Neural cell (in vitro differentiated cells): ENCODE results near the gene MRPL21. TPM values are rescaled to one million over a fixed set of nuclear protein-coding genes. Genes with fewer than 3 reads are reported as not detected.

Experiments used
- H2AFZ ChIP-seq: fragments of 200-600, 300-800 bp; sonication (generic), shearing (Covaris generic); 2 replicates; pipeline ENCODE4 v1.6.0; 2014; ENCODE audit warnings: low read depth, mild to moderate bottlenecking, antibody characterized with exemption, low read length, moderate library complexity
- H3F3A ChIP-seq: fragments of 200-600 bp; shearing (Covaris generic); 2 replicates; pipeline ENCODE4 v1.6.1; 2016; ENCODE audit warnings: mild to moderate bottlenecking, moderate library complexity, mixed read lengths, antibody characterized with exemption, low read length; ENCODE audit not compliant: insufficient read depth, poor library complexity, severe bottlenecking
- H3K27ac ChIP-seq: fragments of 200-600, 300-800 bp; sonication (generic), shearing (Covaris generic); 2 replicates; pipeline ENCODE4 v1.5.1; 2014; ENCODE audit warnings: mild to moderate bottlenecking, low read length, moderate library complexity
- H3K27me3 ChIP-seq: fragments of 300-800, 200-600 bp; sonication (generic), shearing (Covaris generic); 2 replicates; pipeline ENCODE4 v1.6.0; 2014; ENCODE audit warnings: mild to moderate bottlenecking, low read depth, low read length, moderate library complexity; ENCODE audit not compliant: insufficient read depth
- H3K36me3 ChIP-seq: fragments of 300-800, 200-600 bp; sonication (generic), shearing (Covaris generic); 2 replicates; pipeline ENCODE4 v1.5.1; 2014; ENCODE audit warnings: mild to moderate bottlenecking, antibody characterized with exemption, low read length, moderate library complexity; ENCODE audit not compliant: insufficient read depth
- H3K4me2 ChIP-seq: fragments of 300-800, 200-600 bp; sonication (generic), shearing (Covaris generic); 2 replicates; pipeline ENCODE4 v1.6.0; 2014; ENCODE audit warnings: mild to moderate bottlenecking, low read length
- H3K4me3 ChIP-seq: fragments of 300-800, 200-600 bp; sonication (generic), shearing (Covaris generic); 2 replicates; pipeline ENCODE4 v1.5.1; 2014; ENCODE audit warnings: mild to moderate bottlenecking, low read length, moderate library complexity
- H3K79me2 ChIP-seq: fragments of 200-600 bp; shearing (Covaris generic); replicated peaks from 2 replicates; pipeline ENCODE4 v1.6.0; 2014; ENCODE audit warnings: mild to moderate bottlenecking, low read length, moderate library complexity; ENCODE audit not compliant: insufficient read depth
- H3K9ac ChIP-seq: fragments of 300-800, 200-600 bp; sonication (generic), shearing (Covaris generic); 2 replicates; pipeline ENCODE4 v1.6.1; 2016; ENCODE audit warnings: mild to moderate bottlenecking, low read length, mixed read lengths
- H3K9me2 ChIP-seq: fragments of 200-600 bp; shearing (Covaris generic); 2 replicates; pipeline ENCODE4 v1.6.1; 2016; ENCODE audit warnings: mild to moderate bottlenecking, low read length, mixed read lengths; ENCODE audit not compliant: insufficient read depth
- H3K9me3 ChIP-seq: fragments of 200-600, 300-800 bp; sonication (generic), shearing (Covaris generic); 2 replicates; pipeline ENCODE4 v1.6.1; 2016; ENCODE audit warnings: mild to moderate bottlenecking, mixed run types, low read length, moderate library complexity, mixed read lengths
- H4K20me1 ChIP-seq: fragments of 200-600 bp; shearing (Covaris generic); 2 replicates; pipeline ENCODE4 v1.6.1; 2016; ENCODE audit warnings: mild to moderate bottlenecking, mixed run types; ENCODE audit not compliant: insufficient read depth
- EP300 ChIP-seq: fragments of 450-650 bp; conservative IDR thresholded peaks from 2 replicates; pipeline ENCODE4 v1.6.1; 2014; ENCODE audit warnings: antibody characterized with exemption, mild to moderate bottlenecking, moderate library complexity; ENCODE audit not compliant: poor library complexity, severe bottlenecking
- EZH2 ChIP-seq: fragments of 200-600, 300-800 bp; shearing (Covaris generic), sonication (generic); IDR thresholded peaks from 2 replicates; pipeline ENCODE4 v1.6.1; 2014; ENCODE audit warnings: antibody characterized with exemption, low read length, borderline replicate concordance, mild to moderate bottlenecking; ENCODE audit not compliant: insufficient read depth, poor library complexity, severe bottlenecking
- MXI1 ChIP-seq: fragments of 450-650 bp; conservative IDR thresholded peaks from 2 replicates; pipeline ENCODE4 v1.6.1; 2014; ENCODE audit warnings: antibody characterized with exemption, mild to moderate bottlenecking; ENCODE audit not compliant: poor library complexity, severe bottlenecking
- POLR2AphosphoS5 ChIP-seq: IDR thresholded peaks from 2 replicates; pipeline ENCODE4 v1.6.1; 2012
- RAD21 ChIP-seq: fragments of 450-650 bp; conservative IDR thresholded peaks from 2 replicates; pipeline ENCODE4 v1.6.1; 2014; ENCODE audit warnings: antibody characterized with exemption, mild to moderate bottlenecking, moderate library complexity
- SMC3 ChIP-seq: fragments of 450-650 bp; conservative IDR thresholded peaks from 2 replicates; pipeline ENCODE4 v1.6.1; 2014; ENCODE audit warnings: antibody characterized with exemption, mild to moderate bottlenecking, moderate library complexity; ENCODE audit not compliant: poor library complexity
- TAF1 ChIP-seq: IDR thresholded peaks from 2 replicates; pipeline ENCODE4 v1.6.1; 2012; ENCODE audit warnings: low read depth
- polyA plus RNA-seq: library from polyadenylated mRNA; depleted of rRNA; stranded (reverse); fragments of >200 nt; gene quantifications from 2 replicates; pipeline ENCODE4 v1.2.3, GENCODE V29; 2014
- TF ChIP-seq, protein P1 (sequence below): fragments of 450-650 bp; IDR thresholded peaks from 2 replicates; pipeline ENCODE4 v1.5.1; 2014; ENCODE audit warnings: antibody characterized with exemption, mild to moderate bottlenecking, moderate library complexity; ENCODE audit not compliant: poor library complexity, severe bottlenecking
- TF ChIP-seq, protein P2 (sequence below): IDR thresholded peaks from 2 replicates; pipeline ENCODE4 v1.6.1; 2012; ENCODE audit warnings: borderline replicate concordance

Gene MRPL21
- polyA plus RNA-seq, 1 donor from 2014 or later, result 139 TPM

DNA sequence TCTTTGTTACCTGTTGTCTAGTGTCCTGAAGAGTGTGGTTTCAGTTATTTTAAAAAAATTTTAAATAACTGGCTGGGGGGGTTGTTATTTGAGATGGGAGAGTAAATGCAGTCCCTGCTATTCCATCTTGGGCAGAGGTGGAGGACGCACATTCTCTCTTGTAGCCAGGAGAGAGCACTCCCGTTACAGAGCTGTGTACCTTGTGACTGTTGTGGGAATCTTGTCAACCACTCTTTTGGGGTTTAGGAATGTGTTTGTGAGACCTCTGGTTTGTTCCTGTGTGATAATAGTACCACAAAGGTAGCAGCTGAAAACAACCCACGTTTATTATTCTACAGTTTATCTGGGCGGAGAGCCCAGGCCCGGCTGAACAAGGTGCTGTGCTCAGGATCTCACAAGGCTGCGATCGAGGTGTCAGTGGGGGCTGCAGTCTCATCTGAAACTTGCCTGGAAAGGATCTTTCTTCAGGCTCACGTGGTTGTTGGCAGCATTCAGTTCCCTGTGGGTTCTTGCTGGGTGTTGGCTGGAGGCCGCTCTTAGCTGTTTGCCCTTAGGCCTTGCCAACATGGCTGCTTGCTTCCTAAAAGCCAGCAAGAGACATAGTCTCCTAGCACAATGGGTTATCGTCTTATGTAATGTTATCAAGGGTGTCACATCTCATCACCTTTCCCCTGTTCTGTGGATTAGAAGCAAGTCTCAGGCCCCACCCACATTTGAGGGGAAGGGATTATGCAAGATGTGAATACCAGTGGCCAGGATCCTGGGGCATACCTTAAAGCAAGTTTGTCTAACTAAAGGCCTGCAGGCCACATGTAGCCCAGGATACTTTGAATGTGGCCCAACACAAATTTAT is 20.7 kb upstream of the MRPL21 start:
- TF ChIP-seq SMC3, result no peak
- TF ChIP-seq TAF1, result no peak
- TF ChIP-seq, protein P1, sequence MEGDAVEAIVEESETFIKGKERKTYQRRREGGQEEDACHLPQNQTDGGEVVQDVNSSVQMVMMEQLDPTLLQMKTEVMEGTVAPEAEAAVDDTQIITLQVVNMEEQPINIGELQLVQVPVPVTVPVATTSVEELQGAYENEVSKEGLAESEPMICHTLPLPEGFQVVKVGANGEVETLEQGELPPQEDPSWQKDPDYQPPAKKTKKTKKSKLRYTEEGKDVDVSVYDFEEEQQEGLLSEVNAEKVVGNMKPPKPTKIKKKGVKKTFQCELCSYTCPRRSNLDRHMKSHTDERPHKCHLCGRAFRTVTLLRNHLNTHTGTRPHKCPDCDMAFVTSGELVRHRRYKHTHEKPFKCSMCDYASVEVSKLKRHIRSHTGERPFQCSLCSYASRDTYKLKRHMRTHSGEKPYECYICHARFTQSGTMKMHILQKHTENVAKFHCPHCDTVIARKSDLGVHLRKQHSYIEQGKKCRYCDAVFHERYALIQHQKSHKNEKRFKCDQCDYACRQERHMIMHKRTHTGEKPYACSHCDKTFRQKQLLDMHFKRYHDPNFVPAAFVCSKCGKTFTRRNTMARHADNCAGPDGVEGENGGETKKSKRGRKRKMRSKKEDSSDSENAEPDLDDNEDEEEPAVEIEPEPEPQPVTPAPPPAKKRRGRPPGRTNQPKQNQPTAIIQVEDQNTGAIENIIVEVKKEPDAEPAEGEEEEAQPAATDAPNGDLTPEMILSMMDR, result no peak
- TF ChIP-seq EP300, result no peak
- TF ChIP-seq, protein P2, sequence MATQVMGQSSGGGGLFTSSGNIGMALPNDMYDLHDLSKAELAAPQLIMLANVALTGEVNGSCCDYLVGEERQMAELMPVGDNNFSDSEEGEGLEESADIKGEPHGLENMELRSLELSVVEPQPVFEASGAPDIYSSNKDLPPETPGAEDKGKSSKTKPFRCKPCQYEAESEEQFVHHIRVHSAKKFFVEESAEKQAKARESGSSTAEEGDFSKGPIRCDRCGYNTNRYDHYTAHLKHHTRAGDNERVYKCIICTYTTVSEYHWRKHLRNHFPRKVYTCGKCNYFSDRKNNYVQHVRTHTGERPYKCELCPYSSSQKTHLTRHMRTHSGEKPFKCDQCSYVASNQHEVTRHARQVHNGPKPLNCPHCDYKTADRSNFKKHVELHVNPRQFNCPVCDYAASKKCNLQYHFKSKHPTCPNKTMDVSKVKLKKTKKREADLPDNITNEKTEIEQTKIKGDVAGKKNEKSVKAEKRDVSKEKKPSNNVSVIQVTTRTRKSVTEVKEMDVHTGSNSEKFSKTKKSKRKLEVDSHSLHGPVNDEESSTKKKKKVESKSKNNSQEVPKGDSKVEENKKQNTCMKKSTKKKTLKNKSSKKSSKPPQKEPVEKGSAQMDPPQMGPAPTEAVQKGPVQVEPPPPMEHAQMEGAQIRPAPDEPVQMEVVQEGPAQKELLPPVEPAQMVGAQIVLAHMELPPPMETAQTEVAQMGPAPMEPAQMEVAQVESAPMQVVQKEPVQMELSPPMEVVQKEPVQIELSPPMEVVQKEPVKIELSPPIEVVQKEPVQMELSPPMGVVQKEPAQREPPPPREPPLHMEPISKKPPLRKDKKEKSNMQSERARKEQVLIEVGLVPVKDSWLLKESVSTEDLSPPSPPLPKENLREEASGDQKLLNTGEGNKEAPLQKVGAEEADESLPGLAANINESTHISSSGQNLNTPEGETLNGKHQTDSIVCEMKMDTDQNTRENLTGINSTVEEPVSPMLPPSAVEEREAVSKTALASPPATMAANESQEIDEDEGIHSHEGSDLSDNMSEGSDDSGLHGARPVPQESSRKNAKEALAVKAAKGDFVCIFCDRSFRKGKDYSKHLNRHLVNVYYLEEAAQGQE, result no peak
- TF ChIP-seq EZH2, result no peak
- no peak for TF ChIP-seq RAD21
- no peak for TF ChIP-seq POLR2AphosphoS5
- TF ChIP-seq MXI1, result no peak
- H2AFZ ChIP-seq, result no peak overlapping the region
- no peak overlapping the region for H3K4me2 ChIP-seq
- no peak overlapping the region for H3K9ac ChIP-seq
- no peaks in the 10 kb centered on the region for H3K27me3 ChIP-seq
- no peak overlapping the region for H3K4me3 ChIP-seq
- H4K20me1 ChIP-seq, result no peaks in the 10 kb centered on the region
- H3K9me2 ChIP-seq, result no peaks in the 10 kb centered on the region
- peaks cover 8% of the 10 kb centered on the region for H3K36me3 ChIP-seq
- H3K79me2 ChIP-seq, result no peaks in the 10 kb centered on the region
- H3K27ac ChIP-seq, result no peak overlapping the region
- no peaks in the 10 kb centered on the region for H3F3A ChIP-seq
- H3K9me3 ChIP-seq, result no peaks in the 10 kb centered on the region

DNA sequence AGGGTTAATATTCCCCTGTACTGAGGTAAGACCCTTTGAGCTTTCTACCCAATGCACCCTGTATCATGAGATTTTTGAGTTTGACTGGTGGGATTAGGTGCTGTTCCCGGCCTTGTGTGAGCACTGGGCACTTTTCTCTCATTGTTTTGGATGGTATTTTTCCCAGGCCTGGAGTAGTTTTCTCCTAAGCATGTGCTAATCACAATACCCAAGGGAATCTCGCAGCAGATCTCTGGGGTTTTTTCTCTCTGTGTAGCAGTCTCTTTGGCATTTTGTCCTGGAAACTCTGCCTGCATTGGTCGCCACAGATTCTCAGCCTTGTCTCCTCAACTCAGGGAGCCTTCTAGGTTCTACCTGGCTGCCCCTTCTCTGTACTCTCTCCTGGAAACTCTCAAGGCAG is 20.0 kb upstream of the MRPL21 start:
- peaks cover 8% of the 10 kb centered on the region for H3K36me3 ChIP-seq
- no peak overlapping the region for H3K4me3 ChIP-seq
- TF ChIP-seq RAD21 (no peak), EZH2 (no peak), MXI1 (no peak), EP300 (no peak), TAF1 (no peak), SMC3 (no peak), POLR2AphosphoS5 (no peak)
- TF ChIP-seq, protein P1, result no peak
- TF ChIP-seq, protein P2, result no peak
- no peak overlapping the region for H3K27ac ChIP-seq
- no peak overlapping the region for H3K9ac ChIP-seq
- no peaks in the 10 kb centered on the region for H3K9me2 ChIP-seq
- no peak overlapping the region for H3K4me2 ChIP-seq
- H3K9me3 ChIP-seq, result no peaks in the 10 kb centered on the region
- H2AFZ ChIP-seq, result no peak overlapping the region
- H3F3A ChIP-seq, result no peaks in the 10 kb centered on the region
- H3K79me2 ChIP-seq, result no peaks in the 10 kb centered on the region
- H4K20me1 ChIP-seq, result no peaks in the 10 kb centered on the region
- H3K27me3 ChIP-seq, result no peaks in the 10 kb centered on the region
